ENCODE results near the gene HSD11B2.

HSD11B2 gene

GRCh38 chr16:67466581-67466980, 35.7 kb downstream of the HSD11B2 start:
- Histone ChIP-seq H3K4me3 (ENCODE audit: low read depth, low read length, poor library complexity, severe bottlenecking) (no peak overlapping the region), H3K9me2 (ENCODE audit: low read depth, low read length) (no peaks in the 10 kb centered on the region), H2AFZ (ENCODE audit: low read length) (no peak overlapping the region), H3K9ac (ENCODE audit: low read length) (no peak overlapping the region), H3K4me1 (ENCODE audit: insufficient read depth, low read length, severe bottlenecking) (no peaks in the 10 kb centered on the region), H3K79me2 (ENCODE audit: insufficient read depth, low read length) (peaks cover 32% of the 10 kb centered on the region), H4K20me1 (ENCODE audit: insufficient read depth, low read length) (no peaks in the 10 kb centered on the region; the same call in 1 of the 2 replicates), H3K9me3 (ENCODE audit: low read length) (no peaks in the 10 kb centered on the region), H3K27ac (ENCODE audit: low read depth, low read length, poor library complexity, severe bottlenecking) (no peak overlapping the region), H3K4me2 (ENCODE audit: low read length) (no peak overlapping the region), H3F3A (ENCODE audit: insufficient read depth, low read length) (no peaks in the 10 kb centered on the region), H3K36me3 (ENCODE audit: insufficient read depth, low read length) (no peaks in the 10 kb centered on the region; the same call in 1 of the 2 replicates), H3K27me3 (ENCODE audit: insufficient read depth, low read length) (no peaks in the 10 kb centered on the region)
- TF ChIP-seq CTCF (IDR thresholded peaks at IDR 0.05; ENCODE audit: low read length) = no peak
- no peak for TF ChIP-seq EZH2 (IDR thresholded peaks at IDR 0.05; ENCODE audit: borderline replicate concordance, low read length)

- H3K4me3 ChIP-seq (ENCODE audit: low read depth, low read length, poor library complexity, severe bottlenecking) = no peak overlapping the region
- no peaks in the 10 kb centered on the region; the same call in 1 of the 2 replicates for H4K20me1 ChIP-seq (ENCODE audit: insufficient read depth, low read length)
- no peaks in the 10 kb centered on the region; the same call in 1 of the 2 replicates for H3K36me3 ChIP-seq (ENCODE audit: insufficient read depth, low read length)
- no peaks in the 10 kb centered on the region for H3F3A ChIP-seq (ENCODE audit: insufficient read depth, low read length)
- no peaks in the 10 kb centered on the region for H3K27me3 ChIP-seq (ENCODE audit: insufficient read depth, low read length)
- peaks cover 46% of the 10 kb centered on the region for H3K79me2 ChIP-seq (ENCODE audit: insufficient read depth, low read length)
- TF ChIP-seq EZH2 (IDR thresholded peaks at IDR 0.05; ENCODE audit: borderline replicate concordance, low read length) (no peak), CTCF (IDR thresholded peaks at IDR 0.05; ENCODE audit: low read length) (no peak)
- no peaks in the 10 kb centered on the region for H3K4me1 ChIP-seq (ENCODE audit: insufficient read depth, low read length, severe bottlenecking)
- no peaks in the 10 kb centered on the region for H3K9me3 ChIP-seq (ENCODE audit: low read length)
- no peak overlapping the region for H3K4me2 ChIP-seq (ENCODE audit: low read length)
- no peak overlapping the region for H3K27ac ChIP-seq (ENCODE audit: low read depth, low read length, poor library complexity, severe bottlenecking)
- no peak overlapping the region for H3K9ac ChIP-seq (ENCODE audit: low read length)
- H3K9me2 ChIP-seq (ENCODE audit: low read depth, low read length) = no peaks in the 10 kb centered on the region
- H2AFZ ChIP-seq (ENCODE audit: low read length) = no peak overlapping the region
These were observed 37.8 kb downstream of the HSD11B2 start for GRCh38 chr16:67468731-67469130.

- no peak for TF ChIP-seq CTCF (IDR thresholded peaks at IDR 0.05; ENCODE audit: low read length)
- no peak for TF ChIP-seq EZH2 (IDR thresholded peaks at IDR 0.05; ENCODE audit: borderline replicate concordance, low read length)
- Histone ChIP-seq H3K9ac (ENCODE audit: low read length) (no peak overlapping the region), H3K36me3 (ENCODE audit: insufficient read depth, low read length) (peaks cover 2% of the 10 kb centered on the region; the same call in 1 of the 2 replicates), H3K4me3 (ENCODE audit: low read depth, low read length, poor library complexity, severe bottlenecking) (no peak overlapping the region), H3K4me2 (ENCODE audit: low read length) (no peak overlapping the region), H3F3A (ENCODE audit: insufficient read depth, low read length) (no peaks in the 10 kb centered on the region), H3K79me2 (ENCODE audit: insufficient read depth, low read length) (peaks cover 55% of the 10 kb centered on the region), H3K27me3 (ENCODE audit: insufficient read depth, low read length) (no peaks in the 10 kb centered on the region), H3K9me3 (ENCODE audit: low read length) (no peaks in the 10 kb centered on the region), H3K9me2 (ENCODE audit: low read depth, low read length) (no peaks in the 10 kb centered on the region), H2AFZ (ENCODE audit: low read length) (no peak overlapping the region), H4K20me1 (ENCODE audit: insufficient read depth, low read length) (no peaks in the 10 kb centered on the region), H3K27ac (ENCODE audit: low read depth, low read length, poor library complexity, severe bottlenecking) (no peak overlapping the region), H3K4me1 (ENCODE audit: insufficient read depth, low read length, severe bottlenecking) (peaks cover 8% of the 10 kb centered on the region)
These were observed 39.4 kb downstream of the HSD11B2 start for GRCh38 chr16:67470359-67470758.
